ENCODE measurements around the gene HMGB1.

HMGB1 gene

GRCh38 chr13:30465593-30466357 lies at the start of gene HMGB1:
HMGB1 (minus strand) TSS chr13:30465936; CDS start chr13:30463680, 2,256 bp downstream.
- H3K9ac ChIP-seq (ENCODE audit: low read depth, low read length) = peak within 1 kb of the TSS; percentile 98
- H3K27me3 ChIP-seq (ENCODE audit: control insufficient read depth, insufficient read depth, low read length) = no peaks in the 10 kb centered on the region
- peak within 1 kb of the TSS; percentile 99 for H3K4me3 ChIP-seq (ENCODE audit: low read depth, low read length)
- no peaks in the 10 kb centered on the region for H3K9me3 ChIP-seq (ENCODE audit: control insufficient read depth, insufficient read depth, low read length)
- H3K36me3 ChIP-seq (ENCODE audit: control insufficient read depth, insufficient read depth, low read length) = peaks cover 30% of the 10 kb centered on the region
- H3K27ac ChIP-seq (ENCODE audit: low read depth, low read length) = peak within 1 kb of the TSS; percentile 98
- peaks cover 10% of the 10 kb centered on the region for H3K4me1 ChIP-seq (ENCODE audit: control insufficient read depth, insufficient read depth, low read length)

DNA sequence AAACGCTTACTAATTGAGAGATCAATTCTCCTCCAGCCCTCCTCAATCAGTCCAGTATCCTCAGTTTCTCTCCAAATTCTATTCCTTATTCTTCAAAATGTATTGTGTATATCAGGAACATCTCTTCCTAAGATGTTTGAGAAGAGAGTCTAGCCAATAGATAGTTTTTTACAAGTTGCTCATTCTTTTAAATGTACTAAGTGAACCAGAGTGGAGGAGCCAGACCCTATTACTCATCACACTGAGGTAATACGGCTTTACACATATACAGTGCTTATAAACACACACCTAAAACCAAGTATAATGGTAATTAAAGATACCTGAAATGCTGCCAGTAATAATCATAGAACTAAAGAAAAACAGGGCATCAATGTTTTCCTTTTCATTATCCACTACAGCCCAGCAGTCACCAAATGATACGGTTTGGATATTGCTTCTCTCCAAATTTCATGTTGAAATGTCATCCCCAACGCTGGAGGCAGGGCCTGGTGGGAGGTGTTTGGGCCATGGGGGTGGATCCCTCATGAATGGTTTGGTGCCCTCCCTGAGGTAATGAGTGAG lies 45.2 kb upstream of the HMGB1 start:
- Histone ChIP-seq H3K36me3 (ENCODE audit: control insufficient read depth, insufficient read depth, low read length) (no peaks in the 10 kb centered on the region), H3K9ac (ENCODE audit: low read depth, low read length) (no peak overlapping the region)

DNA sequence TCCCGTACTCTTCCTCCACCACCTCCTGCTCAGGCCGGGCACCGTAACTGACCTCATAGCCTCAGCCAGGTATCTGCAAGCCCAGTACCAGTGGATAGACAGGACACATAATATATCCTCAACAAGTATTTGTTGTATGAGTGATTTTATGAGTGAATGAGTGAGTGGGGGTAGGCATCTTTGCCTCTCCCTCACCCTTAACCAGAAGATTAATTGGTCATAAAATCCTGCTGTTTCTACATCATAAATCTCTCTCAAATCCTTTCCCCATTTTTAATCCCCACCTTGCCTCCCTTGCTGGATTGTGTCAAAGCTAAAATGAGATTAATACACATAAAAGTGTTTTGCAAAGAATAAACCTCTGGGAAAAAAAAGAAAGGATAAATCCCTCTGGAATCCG lies 44.4 kb upstream of the HMGB1 start:
- Histone ChIP-seq H3K27ac (ENCODE audit: low read depth, low read length) (no peak overlapping the region), H3K27me3 (ENCODE audit: control insufficient read depth, insufficient read depth, low read length) (no peaks in the 10 kb centered on the region; the same call in 1 of the 2 replicates), H3K9ac (ENCODE audit: low read depth, low read length) (no peak overlapping the region), H3K9me3 (ENCODE audit: control insufficient read depth, insufficient read depth, low read length) (no peaks in the 10 kb centered on the region), H3K36me3 (ENCODE audit: control insufficient read depth, insufficient read depth, low read length) (no peaks in the 10 kb centered on the region), H3K4me1 (ENCODE audit: control insufficient read depth, insufficient read depth, low read length) (no peaks in the 10 kb centered on the region), H3K4me3 (ENCODE audit: low read depth, low read length) (no peak overlapping the region)

More for the DNA sequence above, 45.2 kb upstream of the HMGB1 start:
- Histone ChIP-seq H3K27ac (ENCODE audit: low read depth, low read length) (no peak overlapping the region), H3K4me1 (ENCODE audit: control insufficient read depth, insufficient read depth, low read length) (no peaks in the 10 kb centered on the region), H3K4me3 (ENCODE audit: low read depth, low read length) (no peak overlapping the region), H3K27me3 (ENCODE audit: control insufficient read depth, insufficient read depth, low read length) (no peaks in the 10 kb centered on the region; the same call in 1 of the 2 replicates), H3K9me3 (ENCODE audit: control insufficient read depth, insufficient read depth, low read length) (no peaks in the 10 kb centered on the region)

DNA sequence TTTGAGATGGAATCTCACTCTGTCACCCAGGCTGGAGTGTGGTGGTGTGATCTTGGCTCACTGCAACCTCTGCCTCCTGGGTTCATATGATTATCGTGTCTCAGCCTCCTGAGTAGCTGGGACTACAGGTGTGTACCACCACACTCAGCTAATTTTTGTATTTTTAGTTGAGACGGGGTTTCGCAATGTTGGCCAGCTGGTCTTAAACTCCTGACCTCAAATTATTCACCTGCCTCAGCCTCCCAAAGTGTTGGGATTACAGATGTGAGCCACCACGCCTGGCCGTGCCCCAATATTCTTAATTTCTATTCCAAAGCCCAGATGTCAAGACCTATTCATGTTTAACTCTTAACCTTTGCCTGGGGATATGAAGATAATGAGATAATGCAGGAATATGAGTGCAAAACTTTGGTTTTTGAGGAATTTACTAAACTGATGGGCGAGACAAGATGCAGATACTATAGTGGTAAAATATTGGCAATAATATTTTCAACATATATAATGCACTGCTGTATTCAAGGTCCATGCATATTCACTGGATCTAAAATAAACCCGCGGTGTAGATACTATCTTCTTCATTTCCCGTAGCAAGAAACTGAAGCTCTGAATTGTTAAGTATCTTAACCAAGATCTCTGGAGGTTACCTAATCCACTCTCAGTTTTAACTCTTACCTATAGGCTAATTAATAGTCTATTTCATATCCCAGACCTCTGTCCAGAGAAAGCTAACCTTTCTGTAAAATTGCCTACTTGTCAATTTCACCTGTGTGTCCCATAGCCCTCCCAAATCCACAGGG lies 43.7 kb upstream of the HMGB1 start:
- H3K9ac ChIP-seq (ENCODE audit: low read depth, low read length) = no peak overlapping the region
- no peaks in the 10 kb centered on the region; the same call in 1 of the 2 replicates for H3K27me3 ChIP-seq (ENCODE audit: control insufficient read depth, insufficient read depth, low read length)
- H3K27ac ChIP-seq (ENCODE audit: low read depth, low read length) = no peak overlapping the region
- H3K4me1 ChIP-seq (ENCODE audit: control insufficient read depth, insufficient read depth, low read length) = no peaks in the 10 kb centered on the region
- H3K36me3 ChIP-seq (ENCODE audit: control insufficient read depth, insufficient read depth, low read length) = no peaks in the 10 kb centered on the region
- no peaks in the 10 kb centered on the region for H3K9me3 ChIP-seq (ENCODE audit: control insufficient read depth, insufficient read depth, low read length)
- H3K4me3 ChIP-seq (ENCODE audit: low read depth, low read length) = no peak overlapping the region

- Histone ChIP-seq H3K9me3 (ENCODE audit: control insufficient read depth, insufficient read depth, low read length) (no peaks in the 10 kb centered on the region), H3K27me3 (ENCODE audit: control insufficient read depth, insufficient read depth, low read length) (no peaks in the 10 kb centered on the region), H3K27ac (ENCODE audit: low read depth, low read length) (no peak overlapping the region), H3K36me3 (ENCODE audit: control insufficient read depth, insufficient read depth, low read length) (no peaks in the 10 kb centered on the region), H3K4me1 (ENCODE audit: control insufficient read depth, insufficient read depth, low read length) (no peaks in the 10 kb centered on the region), H3K4me3 (ENCODE audit: low read depth, low read length) (no peak overlapping the region), H3K9ac (ENCODE audit: low read depth, low read length) (no peak overlapping the region)
Measured at GRCh38 chr13:30504081-30504480, 38.3 kb upstream of the HMGB1 start.

DNA sequence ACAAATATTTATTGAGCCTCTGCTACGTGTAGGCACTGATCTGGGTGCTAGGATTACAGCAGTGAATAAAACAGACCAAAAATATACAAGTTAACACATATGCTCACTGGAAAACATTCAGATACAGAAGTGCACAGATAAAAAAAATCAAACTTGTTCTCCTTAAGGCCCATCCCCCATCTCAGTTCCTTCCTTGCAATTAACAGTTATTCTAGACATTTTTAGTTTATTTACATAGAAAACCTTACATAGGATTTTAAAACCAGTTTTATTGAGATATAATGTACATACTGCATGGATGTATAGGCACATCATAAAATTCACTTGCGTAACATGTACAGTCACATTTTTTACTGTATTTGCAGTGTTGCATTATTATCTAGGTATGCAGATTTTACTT lies 36.5 kb upstream of the HMGB1 start:
- no peaks in the 10 kb centered on the region for H3K36me3 ChIP-seq (ENCODE audit: control insufficient read depth, insufficient read depth, low read length)
- H3K9me3 ChIP-seq (ENCODE audit: control insufficient read depth, insufficient read depth, low read length) = no peaks in the 10 kb centered on the region
- H3K4me1 ChIP-seq (ENCODE audit: control insufficient read depth, insufficient read depth, low read length) = no peaks in the 10 kb centered on the region
- H3K4me3 ChIP-seq (ENCODE audit: low read depth, low read length) = no peak overlapping the region
- H3K27ac ChIP-seq (ENCODE audit: low read depth, low read length) = no peak overlapping the region
- H3K27me3 ChIP-seq (ENCODE audit: control insufficient read depth, insufficient read depth, low read length) = no peaks in the 10 kb centered on the region
- no peak overlapping the region for H3K9ac ChIP-seq (ENCODE audit: low read depth, low read length)

GRCh38 chr13:30499338-30499737 lies 33.6 kb upstream of the HMGB1 start:
- Histone ChIP-seq H3K4me1 (ENCODE audit: control insufficient read depth, insufficient read depth, low read length) (no peaks in the 10 kb centered on the region), H3K9ac (ENCODE audit: low read depth, low read length) (no peak overlapping the region), H3K27ac (ENCODE audit: low read depth, low read length) (no peak overlapping the region), H3K36me3 (ENCODE audit: control insufficient read depth, insufficient read depth, low read length) (no peaks in the 10 kb centered on the region), H3K4me3 (ENCODE audit: low read depth, low read length) (no peak overlapping the region), H3K27me3 (ENCODE audit: control insufficient read depth, insufficient read depth, low read length) (no peaks in the 10 kb centered on the region), H3K9me3 (ENCODE audit: control insufficient read depth, insufficient read depth, low read length) (no peaks in the 10 kb centered on the region)

DNA sequence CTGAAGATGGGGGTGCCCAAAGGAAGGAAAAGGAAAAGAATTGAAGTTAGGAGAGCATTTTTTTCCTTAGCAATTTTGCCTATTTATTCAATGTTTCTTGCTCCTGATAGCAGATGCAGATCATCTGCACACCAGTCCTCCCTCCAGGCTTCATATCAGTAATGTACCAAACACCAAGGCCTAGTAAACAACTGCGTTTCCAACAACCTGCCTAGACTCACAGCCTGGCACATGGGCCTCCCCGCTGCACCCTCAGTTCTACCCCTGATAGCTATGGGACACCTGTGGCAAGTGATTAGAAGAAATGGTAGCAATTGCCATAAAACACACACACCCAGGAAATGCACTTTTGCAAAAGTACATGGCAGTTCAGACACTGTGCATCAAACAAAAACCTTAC lies 30.4 kb upstream of the HMGB1 start:
- H3K4me1 ChIP-seq (ENCODE audit: control insufficient read depth, insufficient read depth, low read length) = no peaks in the 10 kb centered on the region
- no peak overlapping the region for H3K9ac ChIP-seq (ENCODE audit: low read depth, low read length)
- no peaks in the 10 kb centered on the region for H3K9me3 ChIP-seq (ENCODE audit: control insufficient read depth, insufficient read depth, low read length)
- no peak overlapping the region for H3K4me3 ChIP-seq (ENCODE audit: low read depth, low read length)
- no peaks in the 10 kb centered on the region for H3K27me3 ChIP-seq (ENCODE audit: control insufficient read depth, insufficient read depth, low read length)
- no peaks in the 10 kb centered on the region for H3K36me3 ChIP-seq (ENCODE audit: control insufficient read depth, insufficient read depth, low read length)
- no peak overlapping the region for H3K27ac ChIP-seq (ENCODE audit: low read depth, low read length)

- no peaks in the 10 kb centered on the region for H3K9me3 ChIP-seq (ENCODE audit: control insufficient read depth, insufficient read depth, low read length)
- H3K4me1 ChIP-seq (ENCODE audit: control insufficient read depth, insufficient read depth, low read length) = no peaks in the 10 kb centered on the region
- no peak overlapping the region for H3K4me3 ChIP-seq (ENCODE audit: low read depth, low read length)
- no peak overlapping the region for H3K9ac ChIP-seq (ENCODE audit: low read depth, low read length)
- H3K27me3 ChIP-seq (ENCODE audit: control insufficient read depth, insufficient read depth, low read length) = no peaks in the 10 kb centered on the region
- no peaks in the 10 kb centered on the region for H3K36me3 ChIP-seq (ENCODE audit: control insufficient read depth, insufficient read depth, low read length)
- H3K27ac ChIP-seq (ENCODE audit: low read depth, low read length) = no peak overlapping the region
Measured at GRCh38 chr13:30495746-30496145, 30.0 kb upstream of the HMGB1 start.

GRCh38 chr13:30493658-30494381 lies 28.1 kb upstream of the HMGB1 start:
- Histone ChIP-seq H3K9me3 (ENCODE audit: control insufficient read depth, insufficient read depth, low read length) (no peaks in the 10 kb centered on the region), H3K4me3 (ENCODE audit: low read depth, low read length) (no peak overlapping the region), H3K36me3 (ENCODE audit: control insufficient read depth, insufficient read depth, low read length) (no peaks in the 10 kb centered on the region), H3K27ac (ENCODE audit: low read depth, low read length) (no peak overlapping the region), H3K4me1 (ENCODE audit: control insufficient read depth, insufficient read depth, low read length) (no peaks in the 10 kb centered on the region), H3K27me3 (ENCODE audit: control insufficient read depth, insufficient read depth, low read length) (no peaks in the 10 kb centered on the region), H3K9ac (ENCODE audit: low read depth, low read length) (no peak overlapping the region)
